HTERT RPE-1 (cell line): ENCODE results near the gene GNA12.

Source experiments
- in situ Hi-C: fragments of 300-500 bp; cut with MboI; formaldehyde crosslinking; loops from 4 replicates; pipeline ENCODE4 v1.14.3; 2020; ENCODE audit warnings: low sequenced_read_pairs

The GNA12 gene

DNA sequence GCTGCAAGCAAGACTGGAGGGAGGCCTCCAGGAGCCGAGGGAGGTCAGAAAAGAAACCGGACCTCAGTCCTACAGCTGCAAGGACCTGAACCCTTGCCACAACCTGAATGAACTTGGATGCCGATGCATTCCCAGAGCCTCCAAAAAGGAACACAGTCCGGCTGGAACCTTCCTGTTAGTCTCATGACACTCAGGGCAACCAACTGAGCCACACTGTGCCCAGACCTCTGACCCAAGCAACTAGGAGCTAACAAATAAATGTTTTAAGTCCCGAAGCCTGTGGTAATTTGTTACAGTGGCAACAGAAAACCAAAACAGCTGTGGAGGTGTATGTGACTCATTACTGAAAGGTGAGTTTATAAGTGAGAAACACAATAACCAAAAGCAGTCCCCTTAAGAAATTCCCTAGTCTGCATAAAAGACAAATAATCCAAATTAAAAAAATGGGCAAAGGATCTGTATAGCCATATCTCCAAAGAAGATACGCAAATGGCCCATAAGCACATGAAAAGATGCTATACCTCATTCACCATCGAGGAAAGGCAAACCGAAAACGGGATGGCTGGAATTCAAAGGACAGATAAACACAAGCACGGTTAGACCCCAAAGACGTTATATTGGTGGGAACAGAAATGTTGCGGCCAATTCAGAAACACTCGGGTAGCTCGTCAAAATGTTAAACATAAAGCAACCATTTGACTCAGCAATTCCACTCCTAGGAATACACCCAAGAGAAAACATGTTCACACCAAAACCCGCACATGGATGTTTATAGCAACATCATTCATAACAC is 24.8 kb downstream of the GNA12 start:
- in situ Hi-C loops = no loop called here

GRCh38 chr7:2818653-2819052 is 25.5 kb downstream of the GNA12 start:
- in situ Hi-C loops = no loop called here

- in situ Hi-C loops = no loop called here
Measured at GRCh38 chr7:2818121-2818520, 26.0 kb downstream of the GNA12 start.

DNA sequence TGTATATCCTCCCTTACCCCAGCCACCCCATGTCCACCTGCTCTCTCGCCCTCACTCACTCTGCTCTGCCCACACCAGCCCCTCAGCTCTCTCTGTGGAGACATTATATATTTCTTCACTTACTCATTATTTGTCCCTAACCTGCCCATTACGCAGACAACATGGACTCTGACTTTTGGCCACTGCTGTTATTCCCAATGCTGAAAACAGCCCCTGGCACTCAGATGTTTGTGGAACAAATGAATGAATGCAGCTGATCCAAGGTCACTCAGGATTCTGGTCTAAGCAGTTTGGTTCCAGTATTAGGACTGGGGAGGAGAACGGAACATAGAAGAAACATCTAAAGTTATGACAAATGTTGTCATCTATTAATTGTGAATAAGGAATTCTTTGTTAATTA is 26.7 kb downstream of the GNA12 start:
- in situ Hi-C loops = no loop called here

- in situ Hi-C loops = no loop called here
Measured at GRCh38 chr7:2815875-2816245, 28.2 kb downstream of the GNA12 start.

GRCh38 chr7:2814946-2815874 is 28.9 kb downstream of the GNA12 start:
- in situ Hi-C loops = no loop called here

- in situ Hi-C loops = no loop called here
Measured at GRCh38 chr7:2814186-2814945, 29.7 kb downstream of the GNA12 start.

DNA sequence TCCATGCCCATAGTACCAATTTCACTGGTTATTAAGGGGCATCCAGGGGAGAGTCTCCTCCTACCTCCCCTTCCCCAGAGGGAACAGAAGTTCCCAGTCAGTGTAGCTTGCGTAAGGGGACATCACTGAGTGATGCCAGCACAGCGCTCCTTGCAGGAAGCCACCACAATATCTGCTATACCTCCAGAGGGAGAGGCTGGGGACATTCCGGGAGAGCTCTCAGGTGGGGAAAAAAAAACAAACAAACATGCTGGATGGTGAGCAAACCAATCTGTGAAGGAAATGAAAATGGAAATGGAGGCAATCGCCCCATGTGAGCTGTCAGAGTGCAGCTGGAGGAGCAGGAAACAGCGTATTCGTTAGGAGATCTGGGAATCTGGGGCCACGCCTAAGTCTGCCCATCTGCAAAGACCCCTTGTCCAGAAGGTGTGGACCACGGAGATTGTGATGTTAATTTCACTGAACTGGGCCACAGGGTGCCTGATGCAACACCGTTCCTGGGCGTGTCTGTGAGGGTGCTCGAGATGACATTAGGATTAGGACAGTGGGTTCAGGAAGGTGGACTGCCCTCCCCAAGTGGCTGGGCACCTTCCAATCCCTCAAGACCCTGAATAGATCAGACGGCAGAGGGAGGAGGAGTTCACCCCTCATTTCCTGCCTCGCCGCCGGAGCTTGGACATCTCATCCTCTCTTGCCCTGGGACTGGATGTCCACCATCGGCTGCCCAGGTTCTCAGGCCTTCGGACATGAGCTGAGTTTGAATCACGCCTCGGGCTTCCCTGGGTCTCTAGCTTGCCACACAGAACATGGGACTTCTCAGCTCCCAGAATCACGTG is 30.5 kb downstream of the GNA12 start:
- in situ Hi-C loops = no loop called here

DNA sequence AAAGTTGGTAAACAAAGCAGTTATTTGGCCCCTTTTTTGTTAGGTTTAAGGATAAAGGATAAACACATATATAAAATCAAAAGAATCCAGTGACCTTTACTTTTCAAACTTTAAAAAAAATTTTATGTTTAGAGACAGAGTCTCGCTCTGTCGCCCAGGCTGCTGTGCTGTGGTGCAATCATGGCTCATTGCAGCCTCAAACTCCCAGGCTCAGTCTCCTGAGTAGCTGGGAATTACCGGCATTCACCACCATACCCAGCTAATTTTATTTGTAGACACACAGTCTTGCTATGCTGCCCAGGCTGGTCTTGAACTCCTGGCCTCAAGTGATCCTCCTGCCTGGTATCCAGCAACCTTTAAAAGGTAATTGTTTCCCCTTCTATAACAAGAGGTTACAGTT is 31.3 kb downstream of the GNA12 start:
- in situ Hi-C loops = no loop called here

DNA sequence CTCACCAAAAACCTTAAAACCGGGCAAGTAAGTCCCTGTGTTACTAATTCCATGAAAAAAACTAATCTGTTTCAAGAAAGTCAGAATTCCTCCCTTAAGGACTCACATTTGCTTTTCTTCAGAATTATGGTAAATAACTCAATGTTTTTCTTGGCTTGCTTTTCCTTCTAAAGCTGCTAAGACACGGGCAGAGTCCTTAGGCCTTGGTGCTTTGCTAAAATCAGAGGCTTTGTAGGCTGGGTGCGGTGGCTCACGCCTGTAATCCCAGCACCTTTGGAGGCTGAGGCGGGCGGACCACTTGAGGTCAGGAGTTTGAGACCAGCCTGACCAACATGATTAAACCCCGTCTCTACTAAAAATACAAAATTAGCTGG is 32.0 kb downstream of the GNA12 start:
- in situ Hi-C loops = no loop called here

DNA sequence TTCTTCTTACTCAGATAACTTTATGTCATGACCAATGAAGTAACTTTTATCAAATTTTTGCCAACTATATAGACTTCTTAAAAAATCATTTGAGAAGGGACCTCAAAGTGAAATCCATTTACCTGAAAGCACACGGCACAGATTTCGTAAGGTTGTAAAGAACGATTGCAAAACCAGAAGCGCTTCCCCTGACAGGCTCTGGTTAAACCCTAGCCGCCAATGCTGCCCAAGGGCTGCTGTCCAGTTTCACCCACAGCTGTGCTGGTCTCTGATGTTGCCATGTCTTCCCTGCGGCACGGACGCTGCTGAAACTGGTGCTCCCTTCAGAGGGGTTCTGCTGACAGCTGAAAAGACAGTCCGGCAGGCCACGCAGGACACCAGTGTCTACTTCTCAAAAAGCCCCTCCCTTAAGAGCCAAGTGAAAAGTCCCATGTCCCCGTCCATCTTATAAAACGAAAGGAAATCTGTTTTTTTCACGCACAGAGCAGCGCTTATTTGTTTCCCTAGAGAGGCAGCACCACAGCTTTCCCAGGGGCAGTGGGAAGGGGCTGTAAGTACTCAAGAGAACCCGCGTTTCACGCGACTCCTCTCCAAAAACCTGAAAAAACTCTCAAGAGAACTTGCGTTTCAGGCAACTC is 32.5 kb downstream of the GNA12 start:
- in situ Hi-C loops = no loop called here

DNA sequence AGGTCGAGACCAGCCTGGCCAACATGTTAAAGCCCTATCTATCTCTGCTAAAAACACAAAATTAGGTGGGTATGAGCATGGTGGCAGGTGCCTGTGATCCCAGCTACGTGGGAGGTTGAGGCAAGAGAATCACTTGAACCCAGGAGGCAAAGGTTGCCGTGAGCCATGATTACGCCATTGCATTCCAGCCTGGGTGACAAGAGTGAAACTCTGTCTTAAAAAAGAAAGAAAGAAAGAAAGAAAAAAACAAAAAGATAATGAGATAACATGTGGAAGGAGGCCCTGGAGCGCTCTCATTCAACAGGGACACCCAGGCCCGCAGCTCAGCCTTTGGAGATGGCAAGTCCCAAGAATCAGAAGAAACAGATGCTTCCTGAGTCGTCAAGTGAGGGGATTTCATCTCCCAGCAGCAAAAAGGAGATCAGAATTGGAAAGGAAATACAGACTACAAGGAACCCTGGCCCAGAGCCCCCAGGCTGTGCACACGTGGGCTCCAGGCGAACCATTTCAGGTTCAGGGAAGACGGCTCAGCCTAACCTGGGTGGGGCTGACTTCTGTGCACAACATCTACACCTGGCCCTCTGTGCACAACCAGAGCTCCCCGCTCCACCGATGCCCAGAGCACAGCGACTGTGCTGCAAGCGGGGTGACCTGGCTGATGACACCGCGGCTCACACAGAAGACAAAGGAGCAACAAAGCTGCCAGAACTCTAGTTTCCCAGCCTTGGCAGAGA is 33.3 kb downstream of the GNA12 start:
- in situ Hi-C loops = no loop called here

- in situ Hi-C loops = no loop called here
Measured at GRCh38 chr7:2809903-2810625, 34.0 kb downstream of the GNA12 start.

- in situ Hi-C loops = no loop called here
Measured at GRCh38 chr7:2808891-2809665, 35.0 kb downstream of the GNA12 start.

DNA sequence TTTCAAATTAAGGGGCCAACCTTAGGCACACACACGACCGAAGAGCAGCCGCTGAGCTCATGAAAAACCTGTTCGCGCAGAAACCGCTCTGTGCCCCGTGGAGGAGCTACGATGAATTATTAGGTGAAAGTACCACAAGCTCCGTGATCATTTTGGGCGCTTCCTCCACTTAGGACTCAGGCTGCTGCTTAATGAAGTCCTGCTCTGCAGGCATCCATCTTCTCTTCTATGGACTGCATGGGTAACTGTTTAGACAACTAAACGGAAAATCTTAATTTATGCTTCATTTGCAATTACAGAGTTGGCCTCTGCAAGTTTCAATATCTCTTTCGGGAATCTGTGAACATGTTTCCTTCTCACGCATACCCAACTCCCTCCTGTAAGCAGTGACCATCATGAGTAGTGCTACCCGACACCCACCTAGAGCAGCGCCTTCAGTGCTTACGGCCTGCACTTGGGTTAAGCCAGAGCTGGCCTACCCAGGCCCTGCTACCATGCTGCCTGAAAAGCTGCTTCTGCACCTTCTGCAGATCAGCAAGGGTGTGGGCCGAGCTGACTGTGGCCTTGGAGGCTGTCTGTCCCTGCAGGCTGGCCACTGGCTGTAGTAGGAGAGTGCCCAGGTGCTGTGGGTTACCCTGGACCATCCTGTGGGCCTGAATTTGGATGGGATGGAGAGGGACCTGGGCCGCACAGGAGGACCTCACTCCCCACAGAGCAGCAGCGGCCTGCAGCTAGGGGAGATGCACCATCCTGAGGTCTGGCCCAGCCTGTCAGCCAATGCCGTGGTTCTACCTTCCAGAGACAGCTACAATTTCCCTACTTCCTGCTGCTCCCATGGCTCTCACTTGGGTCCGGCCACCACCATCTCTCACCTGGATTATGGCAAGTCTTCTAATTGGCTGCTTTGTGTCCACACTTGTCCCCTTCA is 36.0 kb downstream of the GNA12 start:
- in situ Hi-C loops = no loop called here

DNA sequence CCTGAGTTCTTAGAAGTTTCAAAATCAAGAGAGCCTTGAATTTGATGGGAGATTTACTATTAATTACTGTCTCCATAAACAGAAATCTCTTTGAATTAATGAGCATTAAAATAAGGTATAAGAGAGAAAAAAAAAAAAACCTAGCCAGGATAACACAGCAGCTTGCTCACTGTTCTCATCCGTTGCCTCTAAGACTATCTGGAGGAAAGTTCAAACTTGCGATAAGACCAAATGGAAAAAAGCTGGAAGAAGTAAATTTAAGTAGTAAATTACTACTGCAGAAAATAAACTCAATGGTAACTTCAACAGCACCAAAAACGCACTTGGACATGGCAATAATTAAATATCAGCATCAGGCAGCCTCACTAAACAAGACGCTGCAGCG is 36.7 kb downstream of the GNA12 start:
- in situ Hi-C loops = no loop called here

GRCh38 chr7:2806571-2806970 is 37.5 kb downstream of the GNA12 start:
- in situ Hi-C loops = no loop called here
